Karpas-422 (cell line): Measurements from ENCODE around the gene TDRKH. TPM values are rescaled to one million over a fixed set of nuclear protein-coding genes. Genes with fewer than 3 reads are reported as not detected.
"Not testable (repeated sequence)": the region's sequence is repeated elsewhere in the genome, so short reads cannot be mapped to it uniquely, and the experiment has no call there.

Experiments
- DNase-seq: peaks from one replicate; pipeline ENCODE4 v3.0.0-alpha.2; 2015
- H2AFZ ChIP-seq: fragments of 200-600 bp; sonication (generic); 2 replicates; pipeline ENCODE4 v1.6.1; 2014; ENCODE audit warnings: antibody characterized with exemption, low read length, mixed read lengths
- H3K27ac ChIP-seq: fragments of 200-600 bp; sonication (generic); 2 replicates; pipeline ENCODE4 v1.5.1; 2014; ENCODE audit warnings: mild to moderate bottlenecking, low read length, moderate library complexity
- H3K27me3 ChIP-seq: fragments of 200-600 bp; sonication (generic); 2 replicates; pipeline ENCODE4 v1.6.1; 2014; ENCODE audit warnings: low read length, mixed read lengths
- H3K36me3 ChIP-seq: fragments of 200-600 bp; sonication (generic); 2 replicates; pipeline ENCODE4 v1.6.1; 2014; ENCODE audit warnings: low read length, mixed read lengths; ENCODE audit not compliant: insufficient read depth
- H3K4me1 ChIP-seq: fragments of 200-600 bp; sonication (generic); 2 replicates; pipeline ENCODE4 v1.6.1; 2014; ENCODE audit warnings: mild to moderate bottlenecking, low read length, mixed read lengths
- H3K4me2 ChIP-seq: fragments of 200-600 bp; sonication (generic); 2 replicates; pipeline ENCODE4 v1.6.1; 2014; ENCODE audit warnings: low read length, low read depth, mild to moderate bottlenecking; ENCODE audit not compliant: poor library complexity, severe bottlenecking
- H3K4me3 ChIP-seq: fragments of 200-600 bp; sonication (generic); 2 replicates; pipeline ENCODE4 v1.5.1; 2014; ENCODE audit warnings: mild to moderate bottlenecking, antibody characterized with exemption, low read length, mixed read lengths
- H3K79me2 ChIP-seq: fragments of 200-600 bp; sonication (generic); 2 replicates; pipeline ENCODE4 v1.6.1; 2014; ENCODE audit warnings: mild to moderate bottlenecking, low read length, mixed read lengths
- H3K9ac ChIP-seq: fragments of 200-600 bp; sonication (generic); 2 replicates; pipeline ENCODE4 v1.6.0; 2014; ENCODE audit warnings: low read length
- H3K9me2 ChIP-seq: fragments of 200-600 bp; sonication (generic), shearing (Covaris generic); replicated peaks from 2 replicates; pipeline ENCODE4 v1.6.0; 2014; ENCODE audit warnings: mild to moderate bottlenecking, low read length, moderate library complexity; ENCODE audit not compliant: insufficient read depth
- H3K9me3 ChIP-seq: fragments of 300-700, 200-600 bp; sonication (generic); 2 replicates; pipeline ENCODE4 v1.6.1; 2014; ENCODE audit warnings: low read length, mixed read lengths
- H4K20me1 ChIP-seq: fragments of 200-600 bp; sonication (generic); 2 replicates; pipeline ENCODE4 v1.6.1; 2014; ENCODE audit warnings: mild to moderate bottlenecking, antibody characterized with exemption, low read length, low read depth; ENCODE audit not compliant: insufficient read depth
- total RNA-seq: library from RNA; depleted of rRNA; stranded (reverse); fragments of >200 nt; shearing (Covaris generic); gene quantifications from 2 replicates; pipeline ENCODE4 v1.2.3, GENCODE V29; 2014; ENCODE audit warnings: low replicate concordance

The TDRKH gene
- total RNA-seq, 1 experiment from 2014 or later: 5.9 TPM

- H3K27me3 ChIP-seq: no peaks in the 10 kb centered on the region
- no peaks in the 10 kb centered on the region for H3K9me2 ChIP-seq
- H4K20me1 ChIP-seq: no peaks in the 10 kb centered on the region
- no peaks in the 10 kb centered on the region for H3K9me3 ChIP-seq
- no peak overlapping the region for H3K4me2 ChIP-seq
- no peaks in the 10 kb centered on the region for H3K4me1 ChIP-seq
- no peak overlapping the region for H3K9ac ChIP-seq
- H3K4me3 ChIP-seq: no peak overlapping the region
- DNase-seq: no peak
- H2AFZ ChIP-seq: no peak overlapping the region
- H3K27ac ChIP-seq: no peak overlapping the region
- peaks cover 17% of the 10 kb centered on the region; the same call in 1 of the 2 replicates for H3K36me3 ChIP-seq
- no peaks in the 10 kb centered on the region for H3K79me2 ChIP-seq
Measured at GRCh38 chr1:151756291-151756690, 34.0 kb downstream of the TDRKH start.

- Histone ChIP-seq H3K9me3 (peaks cover 7% of the 10 kb centered on the region), H3K4me1 (no peaks in the 10 kb centered on the region), H3K4me3 (no peak overlapping the region), H4K20me1 (no peaks in the 10 kb centered on the region), H3K27ac (no peak overlapping the region), H3K27me3 (no peaks in the 10 kb centered on the region), H3K9ac (no peak overlapping the region), H3K4me2 (no peak overlapping the region), H3K79me2 (no peaks in the 10 kb centered on the region), H2AFZ (no peak overlapping the region), H3K36me3 (no peaks in the 10 kb centered on the region), H3K9me2 (no peaks in the 10 kb centered on the region)
- DNase-seq: no peak
Measured at GRCh38 chr1:151741516-151741915, 48.8 kb downstream of the TDRKH start.

DNA sequence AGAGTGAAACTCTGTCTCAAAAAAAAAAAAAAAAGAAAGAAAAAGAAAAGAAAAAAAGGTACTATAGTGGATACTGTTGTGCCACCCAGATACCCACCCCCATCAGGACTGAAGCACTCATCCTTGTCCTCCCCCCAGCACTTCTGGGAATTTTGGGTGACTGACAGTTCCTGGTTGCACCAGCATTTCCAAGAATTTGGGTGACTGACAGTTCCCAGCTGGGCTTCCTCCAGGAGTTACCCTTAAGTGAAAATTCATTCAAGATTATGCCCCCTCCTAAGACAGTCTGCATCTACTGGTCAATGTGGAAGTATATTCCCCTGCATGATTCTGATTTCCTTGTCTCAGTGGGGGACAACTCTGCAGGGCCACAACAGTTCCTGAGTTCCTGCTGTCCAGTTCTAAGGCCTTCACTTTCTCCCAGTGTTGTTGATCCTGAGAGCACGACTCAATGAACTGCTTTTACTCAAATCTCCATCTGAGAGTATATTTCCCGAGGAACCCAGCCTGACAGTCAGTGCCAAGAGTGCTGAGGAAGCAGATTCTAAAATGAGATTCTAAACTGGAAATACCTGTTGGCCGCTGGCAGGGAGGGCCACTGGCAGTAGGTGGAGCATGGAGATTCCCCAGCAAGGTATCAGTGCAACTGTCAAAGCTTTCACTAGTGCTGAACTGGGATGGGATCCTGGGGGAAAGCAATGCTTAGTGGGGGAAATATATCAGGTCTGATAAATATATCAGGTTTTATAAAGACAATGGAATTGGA, 50.5 kb downstream of the TDRKH start:
- Histone ChIP-seq H3K4me2 (no peak overlapping the region), H3K27me3 (no peaks in the 10 kb centered on the region)
- no peak for DNase-seq

DNA sequence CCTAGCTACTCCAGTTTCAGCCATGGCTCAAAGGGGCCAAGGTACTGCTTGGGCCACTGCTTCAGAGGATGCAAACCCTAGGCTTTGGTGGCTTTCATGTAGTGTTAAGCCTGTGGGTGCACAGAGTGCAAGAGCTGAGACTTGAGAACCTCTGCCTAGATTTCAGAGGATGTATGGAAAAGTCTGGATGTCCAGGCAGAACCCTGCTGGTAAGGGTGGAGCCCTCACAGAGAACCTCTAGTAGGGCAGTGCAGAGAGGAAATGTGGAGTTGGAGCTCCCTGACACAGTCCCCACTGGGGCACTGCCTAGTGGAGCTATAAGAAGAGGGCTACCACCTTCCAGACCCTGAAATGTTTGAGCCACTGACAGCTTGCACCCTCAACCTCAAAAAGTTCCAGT, 52.8 kb downstream of the TDRKH start:
- Histone ChIP-seq H3K36me3 (no peaks in the 10 kb centered on the region), H3K4me1 (no peaks in the 10 kb centered on the region), H2AFZ (no peak overlapping the region), H3K27ac (no peak overlapping the region), H3K9ac (no peak overlapping the region), H3K79me2 (no peaks in the 10 kb centered on the region), H3K27me3 (no peaks in the 10 kb centered on the region), H3K9me3 (peaks cover 7% of the 10 kb centered on the region), H4K20me1 (no peaks in the 10 kb centered on the region), H3K4me3 (no peak overlapping the region), H3K4me2 (no peak overlapping the region), H3K9me2 (no peaks in the 10 kb centered on the region)
- DNase-seq: no peak

More for the DNA sequence above, 50.5 kb downstream of the TDRKH start:
- Histone ChIP-seq H3K27ac (no peak overlapping the region), H3K4me3 (no peak overlapping the region), H2AFZ (no peak overlapping the region), H4K20me1 (no peaks in the 10 kb centered on the region), H3K9ac (no peak overlapping the region), H3K4me1 (no peaks in the 10 kb centered on the region), H3K9me3 (peaks cover 7% of the 10 kb centered on the region), H3K36me3 (no peaks in the 10 kb centered on the region), H3K9me2 (no peaks in the 10 kb centered on the region), H3K79me2 (no peaks in the 10 kb centered on the region)

DNA sequence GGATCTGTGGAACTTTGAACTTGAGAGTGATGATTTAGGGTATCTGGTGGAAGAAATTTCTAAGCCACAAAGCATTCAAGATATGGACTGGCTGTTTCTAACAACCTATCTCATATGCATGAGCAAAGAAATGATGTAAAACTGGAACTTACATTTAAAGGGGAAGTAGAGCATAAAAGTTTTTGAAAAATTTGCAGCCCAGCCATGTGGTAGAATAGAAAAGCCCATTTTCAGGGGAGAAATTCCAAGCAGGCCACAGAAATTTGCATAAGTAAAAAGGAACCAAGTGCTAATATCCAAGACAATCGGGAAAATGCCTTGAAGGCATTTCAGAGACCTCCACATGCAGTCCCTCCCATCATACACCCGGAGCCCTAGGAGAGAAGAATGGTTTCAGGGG, 53.3 kb downstream of the TDRKH start:
- H3K4me2 ChIP-seq: no peak overlapping the region
- H3K9me3 ChIP-seq: peaks cover 7% of the 10 kb centered on the region
- no peak overlapping the region for H3K4me3 ChIP-seq
- H3K27ac ChIP-seq: no peak overlapping the region
- H4K20me1 ChIP-seq: no peaks in the 10 kb centered on the region
- H3K4me1 ChIP-seq: no peaks in the 10 kb centered on the region
- no peaks in the 10 kb centered on the region for H3K36me3 ChIP-seq
- no peak overlapping the region for H2AFZ ChIP-seq
- no peak for DNase-seq
- H3K9ac ChIP-seq: no peak overlapping the region
- H3K27me3 ChIP-seq: no peaks in the 10 kb centered on the region
- H3K79me2 ChIP-seq: no peaks in the 10 kb centered on the region
- H3K9me2 ChIP-seq: no peaks in the 10 kb centered on the region

- not testable (repeated sequence) for H3K79me2 ChIP-seq, H3K36me3 ChIP-seq, H4K20me1 ChIP-seq, H3K4me3 ChIP-seq, H3K9ac ChIP-seq, H3K9me3 ChIP-seq, H2AFZ ChIP-seq, H3K9me2 ChIP-seq, H3K4me1 ChIP-seq, DNase-seq, H3K27me3 ChIP-seq, H3K27ac ChIP-seq, H3K4me2 ChIP-seq
Measured at GRCh38 chr1:151733995-151734394, 56.3 kb downstream of the TDRKH start.

GRCh38 chr1:151733126-151733525, 57.2 kb downstream of the TDRKH start:
- Histone ChIP-seq H2AFZ (no peak overlapping the region), H3K9me2 (no peaks in the 10 kb centered on the region), H3K27me3 (no peaks in the 10 kb centered on the region), H3K79me2 (no peaks in the 10 kb centered on the region), H3K4me1 (no peaks in the 10 kb centered on the region), H3K36me3 (no peaks in the 10 kb centered on the region), H4K20me1 (no peaks in the 10 kb centered on the region), H3K4me3 (no peak overlapping the region), H3K4me2 (no peak overlapping the region), H3K27ac (no peak overlapping the region), H3K9me3 (peaks cover 7% of the 10 kb centered on the region), H3K9ac (no peak overlapping the region)
- DNase-seq: no peak

GRCh38 chr1:151729966-151730291, 60.4 kb downstream of the TDRKH start:
- Histone ChIP-seq H3K79me2 (no peaks in the 10 kb centered on the region), H3K9me3 (no peaks in the 10 kb centered on the region), H4K20me1 (no peaks in the 10 kb centered on the region), H3K4me3 (no peak overlapping the region), H3K9ac (no peak overlapping the region), H3K27ac (no peak overlapping the region), H3K4me1 (no peaks in the 10 kb centered on the region), H3K36me3 (no peaks in the 10 kb centered on the region), H2AFZ (no peak overlapping the region), H3K27me3 (no peaks in the 10 kb centered on the region), H3K4me2 (no peak overlapping the region), H3K9me2 (no peaks in the 10 kb centered on the region)
- DNase-seq: no peak
